Measurements from ENCODE around the gene PFKFB2.

PFKFB2 gene

GRCh38 chr1:207054491-207054890, 1.4 kb downstream of the PFKFB2 start:
- peak overlapping the region; percentile 71 for H3K27ac ChIP-seq (ENCODE audit: low read length)
- H2AFZ ChIP-seq (ENCODE audit: low read depth, low read length) = peak overlapping the region; percentile 5; the same call in 1 of the 2 replicates
- H3K4me3 ChIP-seq (ENCODE audit: low read length) = peak overlapping the region; percentile 41
- peaks cover 3% of the 10 kb centered on the region for H3K36me3 ChIP-seq (replicated peaks; ENCODE audit: low read depth, low read length)
- H4K20me1 ChIP-seq (ENCODE audit: insufficient read depth, low read length) = 0 out of 2 replicates have a peak, but pooled peaks cover 2% of the 10 kb centered on the region
- TF ChIP-seq EZH2phosphoT487 (IDR thresholded peaks at IDR 0.05; ENCODE audit: low read depth) = no peak
- TF ChIP-seq CTCF (IDR thresholded peaks at IDR 0.05; ENCODE audit: low read depth, low read length) = no peak
- peak overlapping the region; percentile 21 for H3K9ac ChIP-seq (ENCODE audit: low read length)
- H3K27me3 ChIP-seq (ENCODE audit: low read depth, low read length) = no peaks in the 10 kb centered on the region
- H3K4me1 ChIP-seq (ENCODE audit: low read length) = peaks cover 42% of the 10 kb centered on the region
- H3K79me2 ChIP-seq (ENCODE audit: low read length) = peaks cover 13% of the 10 kb centered on the region
- H3K4me2 ChIP-seq (ENCODE audit: low read length) = peak overlapping the region; percentile 72
- H3K9me3 ChIP-seq (ENCODE audit: insufficient read depth, low read length) = no peaks in the 10 kb centered on the region

- no peak overlapping the region for H2AFZ ChIP-seq (ENCODE audit: low read depth, low read length)
- no peak overlapping the region for H3K4me3 ChIP-seq (ENCODE audit: low read length)
- H3K9me3 ChIP-seq (ENCODE audit: insufficient read depth, low read length) = no peaks in the 10 kb centered on the region
- no peak overlapping the region; the same call in 1 of the 2 replicates for H3K27ac ChIP-seq (ENCODE audit: low read length)
- H3K9ac ChIP-seq (ENCODE audit: low read length) = no peak overlapping the region
- peaks cover 3% of the 10 kb centered on the region for H3K36me3 ChIP-seq (replicated peaks; ENCODE audit: low read depth, low read length)
- peaks cover 3% of the 10 kb centered on the region for H3K79me2 ChIP-seq (ENCODE audit: low read length)
- H3K27me3 ChIP-seq (ENCODE audit: low read depth, low read length) = no peaks in the 10 kb centered on the region
- peaks cover 39% of the 10 kb centered on the region for H3K4me1 ChIP-seq (ENCODE audit: low read length)
- TF ChIP-seq EZH2phosphoT487 (IDR thresholded peaks at IDR 0.05; ENCODE audit: low read depth) = no peak
- no peak for TF ChIP-seq CTCF (IDR thresholded peaks at IDR 0.05; ENCODE audit: low read depth, low read length)
- 0 out of 2 replicates have a peak overlapping the region, but pooled peaks have one; percentile 72 for H3K4me2 ChIP-seq (ENCODE audit: low read length)
- no peaks in the 10 kb centered on the region for H4K20me1 ChIP-seq (ENCODE audit: insufficient read depth, low read length)
Measured at GRCh38 chr1:207055386-207056001, 2.4 kb downstream of the PFKFB2 start.

GRCh38 chr1:207056673-207057072, 3.6 kb downstream of the PFKFB2 start:
- Histone ChIP-seq H3K9me3 (ENCODE audit: insufficient read depth, low read length) (no peaks in the 10 kb centered on the region), H3K9ac (ENCODE audit: low read length) (no peak overlapping the region), H3K4me3 (ENCODE audit: low read length) (no peak overlapping the region), H3K79me2 (ENCODE audit: low read length) (no peaks in the 10 kb centered on the region), H2AFZ (ENCODE audit: low read depth, low read length) (no peak overlapping the region), H3K36me3 (replicated peaks; ENCODE audit: low read depth, low read length) (peaks cover 3% of the 10 kb centered on the region), H4K20me1 (ENCODE audit: insufficient read depth, low read length) (no peaks in the 10 kb centered on the region), H3K27ac (ENCODE audit: low read length) (no peak overlapping the region), H3K4me2 (ENCODE audit: low read length) (peak overlapping the region; percentile 16; the same call in 1 of the 2 replicates), H3K27me3 (ENCODE audit: low read depth, low read length) (no peaks in the 10 kb centered on the region), H3K4me1 (ENCODE audit: low read length) (peaks cover 32% of the 10 kb centered on the region)
- TF ChIP-seq CTCF (IDR thresholded peaks at IDR 0.05; ENCODE audit: low read depth, low read length) (no peak), EZH2phosphoT487 (IDR thresholded peaks at IDR 0.05; ENCODE audit: low read depth) (no peak)

- H2AFZ ChIP-seq (ENCODE audit: low read depth, low read length) = no peak overlapping the region
- H3K27me3 ChIP-seq (ENCODE audit: low read depth, low read length) = no peaks in the 10 kb centered on the region
- no peak overlapping the region for H3K4me2 ChIP-seq (ENCODE audit: low read length)
- no peaks in the 10 kb centered on the region for H3K79me2 ChIP-seq (ENCODE audit: low read length)
- no peaks in the 10 kb centered on the region for H3K9me3 ChIP-seq (ENCODE audit: insufficient read depth, low read length)
- H4K20me1 ChIP-seq (ENCODE audit: insufficient read depth, low read length) = no peaks in the 10 kb centered on the region
- peaks cover 28% of the 10 kb centered on the region for H3K4me1 ChIP-seq (ENCODE audit: low read length)
- TF ChIP-seq EZH2phosphoT487 (IDR thresholded peaks at IDR 0.05; ENCODE audit: low read depth) = no peak
- no peak for TF ChIP-seq CTCF (IDR thresholded peaks at IDR 0.05; ENCODE audit: low read depth, low read length)
- no peak overlapping the region for H3K4me3 ChIP-seq (ENCODE audit: low read length)
- no peak overlapping the region for H3K9ac ChIP-seq (ENCODE audit: low read length)
- H3K36me3 ChIP-seq (replicated peaks; ENCODE audit: low read depth, low read length) = peaks cover 9% of the 10 kb centered on the region
- no peak overlapping the region for H3K27ac ChIP-seq (ENCODE audit: low read length)
Measured at GRCh38 chr1:207058252-207058651, 5.2 kb downstream of the PFKFB2 start.

Measured in OCI-LY3 (cell line).